Activated B cell treated with CpG ODN at 0.5 μM for 24 hours (primary cell): ENCODE measurements around the gene DNAH7. TPM values are rescaled to one million over a fixed set of nuclear protein-coding genes. Genes with fewer than 3 reads are reported as not detected.

Experiments
- ATAC-seq: fragments of 200-7000 bp; cut with Tn5 transposase; one replicate; pipeline ENCODE4 v1.10.0; 2021; ENCODE audit warnings: low read depth, mild to moderate bottlenecking, moderate library complexity
- CTCF ChIA-PET: fragments of 350-600 bp; sonication (Branson Sonifier 250); formaldehyde crosslinking; loops from one replicate; lab custom pipeline; 2021; ENCODE audit warnings: antibody characterized with exemption; lab: Charles Lee
- POLR2A ChIA-PET: fragments of 350-600 bp; sonication (Branson Sonifier 250); formaldehyde crosslinking; loops from one replicate; lab custom pipeline; 2021; ENCODE audit warnings: antibody characterized with exemption; lab: Charles Lee
- DNase-seq: peaks from one replicate; pipeline ENCODE4 v3.0.0; 2022
- H3K27ac Mint-ChIP-seq: one replicate; pipeline ENCODE4 v1.8.0; 2020; ENCODE audit warnings: mixed read lengths
- H3K27me3 Mint-ChIP-seq: one replicate; pipeline ENCODE4 v1.8.0; 2021; ENCODE audit warnings: mixed read lengths
- H3K36me3 Mint-ChIP-seq: one replicate; pipeline ENCODE4 v1.8.0; 2021; ENCODE audit warnings: low read depth, mixed read lengths
- H3K4me1 Mint-ChIP-seq: one replicate; pipeline ENCODE4 v1.8.0; 2021; ENCODE audit warnings: mixed read lengths
- H3K4me3 Mint-ChIP-seq: one replicate; pipeline ENCODE4 v1.8.0; 2020; ENCODE audit warnings: mild to moderate bottlenecking, mixed read lengths
- H3K9me3 Mint-ChIP-seq: one replicate; pipeline ENCODE4 v1.8.0; 2020; ENCODE audit warnings: mixed read lengths
- CTCF ChIP-seq: fragments of 200-600 bp; IDR thresholded peaks from one replicate; pipeline ENCODE4 v1.8.0; 2022; ENCODE audit warnings: antibody characterized with exemption, mild to moderate bottlenecking
- intact Hi-C: fragments of 100-400 bp; cut with micrococcal nuclease; formaldehyde crosslinking; loops from one replicate; pipeline ENCODE4 v1.15.1; 2024
- total RNA-seq: library from RNA; stranded (reverse); gene quantifications from 2 replicates; pipeline ENCODE4 v1.2.3, GENCODE V29; 2022

DNAH7 gene
- total RNA-seq, 1 donor from 2014 or later, result 0.29 TPM

GRCh38 chr2:195898505-195899191 lies 170.0 kb downstream of the DNAH7 start:
- TF ChIP-seq CTCF, result no peak
- ATAC-seq (no peak), DNase-seq (no peak)
- intact Hi-C loops, result no loop called here
- ChIA-PET POLR2A (no interaction called here), CTCF (no interaction called here)
- no peak overlapping the region for H3K4me3 Mint-ChIP-seq
- no peaks in the 10 kb centered on the region for H3K36me3 Mint-ChIP-seq
- no peaks in the 10 kb centered on the region for H3K27me3 Mint-ChIP-seq
- no peaks in the 10 kb centered on the region for H3K9me3 Mint-ChIP-seq
- no peaks in the 10 kb centered on the region for H3K4me1 Mint-ChIP-seq
- H3K27ac Mint-ChIP-seq, result no peak overlapping the region

GRCh38 chr2:195891081-195891480 lies 177.6 kb downstream of the DNAH7 start:
- Mint-ChIP-seq H3K27me3 (no peaks in the 10 kb centered on the region), H3K36me3 (no peaks in the 10 kb centered on the region), H3K9me3 (no peaks in the 10 kb centered on the region), H3K27ac (no peak overlapping the region), H3K4me1 (no peaks in the 10 kb centered on the region), H3K4me3 (no peak overlapping the region)
- ChIA-PET POLR2A (no interaction called here), CTCF (no interaction called here)
- DNase-seq (no peak), ATAC-seq (no peak)
- intact Hi-C loops, result no loop called here
- TF ChIP-seq CTCF, result no peak

DNA sequence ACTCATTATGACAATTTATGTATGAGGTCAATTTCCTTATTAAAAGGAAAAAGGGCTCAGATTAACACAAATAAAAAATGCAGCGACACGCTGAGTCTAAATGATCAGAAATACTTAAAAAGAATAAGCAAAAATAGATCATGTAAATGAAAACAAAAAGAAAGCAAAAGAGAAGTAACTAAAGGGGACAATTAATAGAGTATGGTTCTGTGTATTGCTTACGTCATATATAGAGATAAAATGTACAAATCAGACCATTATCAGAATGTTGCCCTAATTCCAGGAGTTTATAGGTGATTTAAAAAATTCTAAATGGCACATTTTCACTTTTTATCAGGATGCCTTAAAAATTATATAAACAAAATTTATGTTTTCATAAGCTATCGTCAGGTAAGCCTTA lies 189.5 kb downstream of the DNAH7 start:
- no peaks in the 10 kb centered on the region for H3K36me3 Mint-ChIP-seq
- POLR2A ChIA-PET, result no interaction called here
- TF ChIP-seq CTCF, result no peak
- CTCF ChIA-PET, result no interaction called here
- no peaks in the 10 kb centered on the region for H3K9me3 Mint-ChIP-seq
- H3K4me3 Mint-ChIP-seq, result no peak overlapping the region
- H3K27ac Mint-ChIP-seq, result no peak overlapping the region
- intact Hi-C loops, result no loop called here
- no peaks in the 10 kb centered on the region for H3K27me3 Mint-ChIP-seq
- no peaks in the 10 kb centered on the region for H3K4me1 Mint-ChIP-seq
- ATAC-seq (no peak), DNase-seq (no peak)

DNA sequence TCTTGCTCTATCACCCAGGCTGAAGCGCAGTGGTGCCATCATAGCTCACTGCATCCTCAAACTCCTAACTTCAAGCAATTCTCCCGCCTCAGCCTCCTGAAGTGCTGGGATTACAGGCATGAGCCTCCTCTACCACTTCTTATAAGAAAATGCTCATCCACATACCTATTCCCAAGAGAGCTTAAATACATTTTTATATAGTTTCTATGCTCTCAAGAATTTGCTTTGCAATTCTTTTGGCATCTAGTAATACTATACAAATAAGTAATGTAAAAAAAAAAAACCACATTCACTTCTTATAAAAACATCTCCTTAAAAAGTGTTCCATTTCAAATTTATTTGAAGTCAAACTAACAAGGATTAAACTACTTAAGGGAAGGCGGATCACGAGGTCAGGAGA lies 197.3 kb downstream of the DNAH7 start:
- intact Hi-C loops, result no loop called here
- POLR2A ChIA-PET, result no interaction called here
- Mint-ChIP-seq H3K4me1 (no peaks in the 10 kb centered on the region), H3K9me3 (no peaks in the 10 kb centered on the region), H3K27ac (no peak overlapping the region), H3K4me3 (no peak overlapping the region), H3K36me3 (no peaks in the 10 kb centered on the region), H3K27me3 (peaks cover 12% of the 10 kb centered on the region)
- no peak for TF ChIP-seq CTCF
- no peak for ATAC-seq
- CTCF ChIA-PET, result no interaction called here
- DNase-seq, result no peak

DNA sequence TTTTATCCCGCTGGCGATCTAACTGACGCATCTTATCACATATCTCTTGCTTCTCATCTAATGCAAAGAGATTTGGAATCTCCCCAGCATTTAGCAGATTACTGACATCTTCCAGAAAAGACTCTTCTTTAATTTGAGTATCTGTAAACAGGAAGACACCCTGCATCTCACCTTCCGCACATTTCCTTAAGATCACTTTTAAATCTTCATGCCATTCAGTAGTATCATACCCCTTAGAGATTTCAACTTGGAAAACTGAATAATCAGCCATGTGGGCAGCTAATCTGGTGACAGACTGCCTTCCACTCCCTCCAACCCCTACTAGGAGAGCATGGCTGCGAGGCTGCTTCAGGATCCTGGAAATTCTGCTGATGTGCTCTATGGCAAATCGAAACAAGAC lies 204.3 kb downstream of the DNAH7 start:
- ChIA-PET POLR2A (no interaction called here), CTCF (no interaction called here)
- Mint-ChIP-seq H3K36me3 (no peaks in the 10 kb centered on the region), H3K27ac (no peak overlapping the region), H3K27me3 (peaks cover 7% of the 10 kb centered on the region), H3K4me1 (no peaks in the 10 kb centered on the region), H3K4me3 (no peak overlapping the region), H3K9me3 (no peaks in the 10 kb centered on the region)
- TF ChIP-seq CTCF, result no peak
- DNase-seq, result no peak
- intact Hi-C loops, result no loop called here
- no peak for ATAC-seq
